Measurements from ENCODE around the gene ARFIP1.

The ARFIP1 gene

DNA sequence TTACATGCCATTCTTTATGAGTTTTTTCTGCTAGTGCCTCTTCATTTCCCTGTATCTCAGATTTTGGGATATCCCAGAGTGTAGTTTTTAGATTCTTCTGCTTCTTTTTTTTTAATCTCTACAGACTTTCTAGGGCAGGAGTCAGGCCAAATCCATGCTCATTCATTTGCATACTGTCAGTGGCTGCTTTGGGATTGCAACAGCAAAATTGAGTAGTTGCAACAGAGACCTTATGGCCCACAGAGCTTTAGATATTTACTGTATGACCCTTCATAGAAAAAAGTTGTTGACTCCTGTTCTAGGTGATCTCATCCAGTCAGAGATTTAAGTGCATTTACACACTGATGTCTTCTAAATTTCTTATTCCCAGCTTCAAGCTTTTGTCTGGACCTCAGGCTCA is 35.3 kb downstream of the ARFIP1 start:
- Histone ChIP-seq H3K9me3 (ENCODE audit: control insufficient read depth, insufficient read depth, low read depth, low read length) (no peaks in the 10 kb centered on the region), H3K27ac (ENCODE audit: extremely low read depth, low read depth, low read length) (no peak overlapping the region), H3K4me1 (ENCODE audit: control insufficient read depth, insufficient read depth, low read length) (no peaks in the 10 kb centered on the region), H3K4me3 (ENCODE audit: low read depth, low read length) (no peak overlapping the region), H3K36me3 (ENCODE audit: control insufficient read depth in 2 of 2, insufficient read depth in 1 of 2, low read length in 2 of 2) (no peaks in the 10 kb centered on the region)
- ChIA-PET POLR2A (no interaction called here), CTCF (interaction anchor here (0.6 kb wide), 1 partner anchor 27 kb away, joined by 3 read pairs; no protein-coding TSS in a partner anchor)
- TF ChIP-seq ZNF302 (tag by site-specific recombination; IDR thresholded peaks at IDR 0.05; ENCODE audit: low read depth) (no peak), PRDM2 (tag by site-specific recombination; IDR thresholded peaks at IDR 0.05; ENCODE audit: borderline replicate concordance) (no peak), ZFP3 (tag by site-specific recombination; IDR thresholded peaks at IDR 0.05; ENCODE audit: low read depth) (no peak), ZNF560 (tag by site-specific recombination; IDR thresholded peaks at IDR 0.05; ENCODE audit: borderline replicate concordance) (no peak), ZNF404 (tag by site-specific recombination; IDR thresholded peaks at IDR 0.05) (no peak), ZNF658 (tag by site-specific recombination; IDR thresholded peaks at IDR 0.05) (no peak), ZFHX2 (tag by site-specific recombination; conservative IDR thresholded peaks at IDR 0.05) (no peak), ZNF596 (tag by site-specific recombination; IDR thresholded peaks at IDR 0.05) (no peak), ZNF792 (tag by site-specific recombination; IDR thresholded peaks at IDR 0.05) (no peak), ZNF776 (tag by site-specific recombination; IDR thresholded peaks at IDR 0.05; ENCODE audit: borderline replicate concordance) (no peak), ZNF423 (tag by site-specific recombination; IDR thresholded peaks at IDR 0.05) (no peak), REPIN1 (tag by site-specific recombination; IDR thresholded peaks at IDR 0.05; ENCODE audit: low read depth) (no peak), BCL11A (tag by site-specific recombination; IDR thresholded peaks at IDR 0.05; ENCODE audit: low read depth) (no peak), TCF7L2 (IDR thresholded peaks at IDR 0.05; ENCODE audit: borderline replicate concordance, low read depth, low read length) (no peak)
- TF ChIP-seq, protein P1, sequence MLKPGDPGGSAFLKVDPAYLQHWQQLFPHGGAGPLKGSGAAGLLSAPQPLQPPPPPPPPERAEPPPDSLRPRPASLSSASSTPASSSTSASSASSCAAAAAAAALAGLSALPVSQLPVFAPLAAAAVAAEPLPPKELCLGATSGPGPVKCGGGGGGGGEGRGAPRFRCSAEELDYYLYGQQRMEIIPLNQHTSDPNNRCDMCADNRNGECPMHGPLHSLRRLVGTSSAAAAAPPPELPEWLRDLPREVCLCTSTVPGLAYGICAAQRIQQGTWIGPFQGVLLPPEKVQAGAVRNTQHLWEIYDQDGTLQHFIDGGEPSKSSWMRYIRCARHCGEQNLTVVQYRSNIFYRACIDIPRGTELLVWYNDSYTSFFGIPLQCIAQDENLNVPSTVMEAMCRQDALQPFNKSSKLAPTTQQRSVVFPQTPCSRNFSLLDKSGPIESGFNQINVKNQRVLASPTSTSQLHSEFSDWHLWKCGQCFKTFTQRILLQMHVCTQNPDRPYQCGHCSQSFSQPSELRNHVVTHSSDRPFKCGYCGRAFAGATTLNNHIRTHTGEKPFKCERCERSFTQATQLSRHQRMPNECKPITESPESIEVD (tag by site-specific recombination; IDR thresholded peaks at IDR 0.05), result no peak

DNA sequence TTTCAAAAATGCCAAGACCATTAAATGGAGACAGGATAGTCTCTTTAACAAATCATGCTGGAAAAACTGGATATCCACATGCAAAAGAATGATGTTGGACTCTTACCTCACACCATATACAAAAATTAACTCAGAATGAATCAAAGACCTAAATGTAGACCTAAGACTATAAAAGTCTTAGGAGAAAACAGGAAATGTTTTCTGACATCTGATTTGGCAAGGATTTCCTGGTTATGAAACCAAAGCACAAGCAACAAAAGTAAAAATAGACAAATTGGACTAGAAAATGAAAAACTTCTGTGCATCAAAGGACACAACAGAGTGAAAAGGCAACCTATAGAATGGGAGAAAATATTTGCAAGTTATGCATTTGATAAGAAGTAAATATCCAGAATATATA is 37.6 kb downstream of the ARFIP1 start:
- Histone ChIP-seq H3K36me3 (ENCODE audit: control insufficient read depth in 2 of 2, insufficient read depth in 1 of 2, low read length in 2 of 2) (no peaks in the 10 kb centered on the region), H3K4me3 (ENCODE audit: low read depth, low read length) (no peak overlapping the region), H3K9me3 (ENCODE audit: control insufficient read depth, insufficient read depth, low read depth, low read length) (no peaks in the 10 kb centered on the region), H3K4me1 (ENCODE audit: control insufficient read depth, insufficient read depth, low read length) (no peaks in the 10 kb centered on the region), H3K27ac (ENCODE audit: extremely low read depth, low read depth, low read length) (no peak overlapping the region)
- CTCF ChIA-PET, result no interaction called here
- POLR2A ChIA-PET, result no interaction called here
- TF ChIP-seq, protein P2, sequence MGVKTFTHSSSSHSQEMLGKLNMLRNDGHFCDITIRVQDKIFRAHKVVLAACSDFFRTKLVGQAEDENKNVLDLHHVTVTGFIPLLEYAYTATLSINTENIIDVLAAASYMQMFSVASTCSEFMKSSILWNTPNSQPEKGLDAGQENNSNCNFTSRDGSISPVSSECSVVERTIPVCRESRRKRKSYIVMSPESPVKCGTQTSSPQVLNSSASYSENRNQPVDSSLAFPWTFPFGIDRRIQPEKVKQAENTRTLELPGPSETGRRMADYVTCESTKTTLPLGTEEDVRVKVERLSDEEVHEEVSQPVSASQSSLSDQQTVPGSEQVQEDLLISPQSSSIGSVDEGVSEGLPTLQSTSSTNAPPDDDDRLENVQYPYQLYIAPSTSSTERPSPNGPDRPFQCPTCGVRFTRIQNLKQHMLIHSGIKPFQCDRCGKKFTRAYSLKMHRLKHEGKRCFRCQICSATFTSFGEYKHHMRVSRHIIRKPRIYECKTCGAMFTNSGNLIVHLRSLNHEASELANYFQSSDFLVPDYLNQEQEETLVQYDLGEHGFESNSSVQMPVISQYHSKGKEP (tag by site-specific recombination; IDR thresholded peaks at IDR 0.05), result no peak
- TF ChIP-seq ZNF48 (tag by site-specific recombination; IDR thresholded peaks at IDR 0.05), result no peak
- TF ChIP-seq ZNF148 (tag by site-specific recombination; IDR thresholded peaks at IDR 0.05; ENCODE audit: borderline replicate concordance), result no peak
- no peak for TF ChIP-seq ZNF600 (tag by site-specific recombination; IDR thresholded peaks at IDR 0.05)
- no peak for TF ChIP-seq ZFP69B (tag by site-specific recombination; IDR thresholded peaks at IDR 0.05)
- TF ChIP-seq, protein P3, sequence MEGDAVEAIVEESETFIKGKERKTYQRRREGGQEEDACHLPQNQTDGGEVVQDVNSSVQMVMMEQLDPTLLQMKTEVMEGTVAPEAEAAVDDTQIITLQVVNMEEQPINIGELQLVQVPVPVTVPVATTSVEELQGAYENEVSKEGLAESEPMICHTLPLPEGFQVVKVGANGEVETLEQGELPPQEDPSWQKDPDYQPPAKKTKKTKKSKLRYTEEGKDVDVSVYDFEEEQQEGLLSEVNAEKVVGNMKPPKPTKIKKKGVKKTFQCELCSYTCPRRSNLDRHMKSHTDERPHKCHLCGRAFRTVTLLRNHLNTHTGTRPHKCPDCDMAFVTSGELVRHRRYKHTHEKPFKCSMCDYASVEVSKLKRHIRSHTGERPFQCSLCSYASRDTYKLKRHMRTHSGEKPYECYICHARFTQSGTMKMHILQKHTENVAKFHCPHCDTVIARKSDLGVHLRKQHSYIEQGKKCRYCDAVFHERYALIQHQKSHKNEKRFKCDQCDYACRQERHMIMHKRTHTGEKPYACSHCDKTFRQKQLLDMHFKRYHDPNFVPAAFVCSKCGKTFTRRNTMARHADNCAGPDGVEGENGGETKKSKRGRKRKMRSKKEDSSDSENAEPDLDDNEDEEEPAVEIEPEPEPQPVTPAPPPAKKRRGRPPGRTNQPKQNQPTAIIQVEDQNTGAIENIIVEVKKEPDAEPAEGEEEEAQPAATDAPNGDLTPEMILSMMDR (tag by site-specific recombination; IDR thresholded peaks at IDR 0.05), result no peak
